Cerebellar cortex (tissue), 1 donor: ENCODE measurements around the gene TRAF2.

Experiments used
- DNase-seq: peaks from one replicate; pipeline ENCODE4 v3.0.0-alpha.2; 2015; ENCODE audit warnings: low spot score

Gene TRAF2

GRCh38 chr9:136937186-136938001 is 51.1 kb downstream of the TRAF2 start:
- DNase-seq, result no peak

GRCh38 chr9:136939431-136939995 is 53.2 kb downstream of the TRAF2 start:
- DNase-seq, result no peak

- peak; percentile 58 for DNase-seq
These were observed 53.7 kb downstream of the TRAF2 start for GRCh38 chr9:136939996-136940525.

- DNase-seq, result no peak
These were observed 54.4 kb downstream of the TRAF2 start for GRCh38 chr9:136940526-136941230.

GRCh38 chr9:136941231-136942111 is 55.2 kb downstream of the TRAF2 start:
- DNase-seq, result no peak

- no peak for DNase-seq
These were observed 56.0 kb downstream of the TRAF2 start for GRCh38 chr9:136942112-136942880.

GRCh38 chr9:136942881-136943230 is 56.5 kb downstream of the TRAF2 start:
- no peak for DNase-seq

- no peak for DNase-seq
These were observed 57.2 kb downstream of the TRAF2 start for GRCh38 chr9:136943291-136944211.

- DNase-seq, result no peak
These were observed 57.8 kb downstream of the TRAF2 start for GRCh38 chr9:136944212-136944518.

- peak; percentile 87 for DNase-seq
These were observed 58.4 kb downstream of the TRAF2 start, which contains the start of the genes C8G and FBXW5 for GRCh38 chr9:136944519-136945332. C8G (plus strand) TSS chr9:136945243; CDS start chr9:136945321, 78 bp downstream. FBXW5 (minus strand) TSS chr9:136944738; CDS start chr9:136944083, 655 bp downstream.

- DNase-seq, result no peak
These were observed 59.3 kb downstream of the TRAF2 start for GRCh38 chr9:136945333-136946227.

- no peak for DNase-seq
These were observed 60.1 kb downstream of the TRAF2 start for GRCh38 chr9:136946228-136947027.

GRCh38 chr9:136947028-136947891 is 60.9 kb downstream of the TRAF2 start:
- peak; percentile 70 for DNase-seq

- peak; percentile 67 for DNase-seq
These were observed 61.7 kb downstream of the TRAF2 start for GRCh38 chr9:136947955-136948510.

- no peak for DNase-seq
These were observed 63.0 kb downstream of the TRAF2 start for GRCh38 chr9:136949239-136949816.
